Type B pancreatic cell (in vitro differentiated cells): ENCODE measurements around the gene ALDH1A2. TPM values are rescaled to one million over a fixed set of nuclear protein-coding genes. Genes with fewer than 3 reads are reported as not detected.

Source experiments
- DNase-seq: peaks from one replicate; pipeline ENCODE4 v3.0.0; 2021; ENCODE audit warnings: mixed read lengths; ENCODE audit not compliant: unreplicated experiment; ENCODE audit errors: extremely low spot score
- H3K27ac Mint-ChIP-seq: 2 replicates; pipeline ENCODE4 v1.8.0; 2021; ENCODE audit warnings: mild to moderate bottlenecking, mixed read lengths
- H3K27me3 Mint-ChIP-seq: 2 replicates; pipeline ENCODE4 v1.8.0; 2021; ENCODE audit warnings: mixed read lengths
- H3K36me3 Mint-ChIP-seq: 2 replicates; pipeline ENCODE4 v1.8.0; 2021; ENCODE audit warnings: mixed read lengths
- H3K4me1 Mint-ChIP-seq: one replicate; pipeline ENCODE4 v1.8.0; 2021; ENCODE audit warnings: mixed read lengths; ENCODE audit not compliant: unreplicated experiment
- H3K4me3 Mint-ChIP-seq: 2 replicates; pipeline ENCODE4 v1.8.0; 2021; ENCODE audit warnings: mild to moderate bottlenecking, mixed read lengths
- H3K9me3 Mint-ChIP-seq: 2 replicates; pipeline ENCODE4 v1.8.0; 2021; ENCODE audit warnings: mixed read lengths
- CTCF ChIP-seq: fragments of 200-600 bp; sonication (generic); conservative IDR thresholded peaks from 2 replicates; pipeline ENCODE4 v1.5.0; 2021; ENCODE audit warnings: antibody characterized with exemption, mild to moderate bottlenecking
- total RNA-seq: library from RNA; stranded (reverse); gene quantifications from 2 replicates; pipeline ENCODE4 v1.2.1, GENCODE V29; 2021; ENCODE audit warnings: low replicate concordance

Gene ALDH1A2
- total RNA-seq, 1 donor from 2014 or later, result 38.3 TPM

DNA sequence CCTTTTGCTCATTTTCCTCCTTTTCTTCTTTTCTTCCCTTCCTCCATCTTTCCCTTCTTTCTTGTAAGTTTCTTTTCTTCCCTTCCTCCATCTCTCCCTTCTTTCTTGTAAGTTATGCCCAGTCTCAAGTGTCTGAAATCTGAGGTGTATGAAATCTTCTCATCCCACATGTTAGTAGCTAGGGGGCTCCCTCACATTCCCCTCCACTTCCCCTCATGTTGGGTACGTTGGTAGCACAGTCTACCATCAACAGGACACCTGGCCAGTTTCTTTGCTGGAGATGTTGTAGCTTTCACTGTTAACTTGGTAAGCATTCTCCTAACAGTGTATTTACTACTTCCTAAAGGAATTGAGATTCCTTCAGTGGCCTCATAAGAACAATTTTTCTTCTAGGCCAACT, 133.9 kb downstream of the ALDH1A2 start:
- DNase-seq, result no peak
- no peaks in the 10 kb centered on the region for H3K4me1 Mint-ChIP-seq
- peaks cover 20% of the 10 kb centered on the region for H3K27me3 Mint-ChIP-seq
- no peak overlapping the region for H3K27ac Mint-ChIP-seq
- H3K4me3 Mint-ChIP-seq, result no peak overlapping the region
- H3K9me3 Mint-ChIP-seq, result no peaks in the 10 kb centered on the region
- TF ChIP-seq CTCF, result no peak
- no peaks in the 10 kb centered on the region for H3K36me3 Mint-ChIP-seq

DNA sequence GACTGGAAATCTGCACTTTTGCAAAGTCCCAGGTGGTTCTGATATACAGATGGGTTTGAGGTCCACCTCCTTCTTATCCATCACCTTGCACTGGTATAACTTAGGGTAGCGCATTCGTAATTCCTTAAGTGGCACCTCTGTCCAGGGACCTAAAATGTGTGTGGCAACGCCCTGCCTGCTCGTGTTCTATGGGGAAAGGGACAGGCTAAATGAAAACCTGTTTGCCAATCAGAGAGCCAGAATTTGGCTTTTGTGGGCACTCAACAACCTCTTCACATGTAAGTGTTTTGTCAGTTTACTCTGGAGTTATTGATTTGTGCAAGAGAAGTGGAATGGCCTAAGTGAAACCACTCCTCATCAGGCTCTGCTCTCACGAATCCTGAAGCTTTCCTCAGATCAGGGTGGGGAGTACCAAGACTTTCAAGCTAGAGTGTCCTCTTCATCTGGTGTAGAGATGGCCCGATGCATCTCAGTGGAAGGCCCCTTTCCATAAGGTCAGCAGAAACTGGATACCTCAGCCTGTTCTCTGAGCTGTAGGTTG, 138.3 kb downstream of the ALDH1A2 start:
- H3K27me3 Mint-ChIP-seq, result peaks cover 22% of the 10 kb centered on the region
- no peak overlapping the region for H3K4me3 Mint-ChIP-seq
- no peaks in the 10 kb centered on the region for H3K36me3 Mint-ChIP-seq
- no peak overlapping the region for H3K27ac Mint-ChIP-seq
- no peaks in the 10 kb centered on the region for H3K9me3 Mint-ChIP-seq
- peaks cover 13% of the 10 kb centered on the region for H3K4me1 Mint-ChIP-seq
- no peak for TF ChIP-seq CTCF
- DNase-seq, result no peak

GRCh38 chr15:57925650-57926049, 139.9 kb downstream of the ALDH1A2 start:
- no peak for DNase-seq
- H3K27ac Mint-ChIP-seq, result no peak overlapping the region
- no peak for TF ChIP-seq CTCF
- H3K4me3 Mint-ChIP-seq, result no peak overlapping the region
- H3K36me3 Mint-ChIP-seq, result no peaks in the 10 kb centered on the region
- H3K4me1 Mint-ChIP-seq, result peaks cover 13% of the 10 kb centered on the region
- peaks cover 12% of the 10 kb centered on the region for H3K27me3 Mint-ChIP-seq
- no peaks in the 10 kb centered on the region for H3K9me3 Mint-ChIP-seq

DNA sequence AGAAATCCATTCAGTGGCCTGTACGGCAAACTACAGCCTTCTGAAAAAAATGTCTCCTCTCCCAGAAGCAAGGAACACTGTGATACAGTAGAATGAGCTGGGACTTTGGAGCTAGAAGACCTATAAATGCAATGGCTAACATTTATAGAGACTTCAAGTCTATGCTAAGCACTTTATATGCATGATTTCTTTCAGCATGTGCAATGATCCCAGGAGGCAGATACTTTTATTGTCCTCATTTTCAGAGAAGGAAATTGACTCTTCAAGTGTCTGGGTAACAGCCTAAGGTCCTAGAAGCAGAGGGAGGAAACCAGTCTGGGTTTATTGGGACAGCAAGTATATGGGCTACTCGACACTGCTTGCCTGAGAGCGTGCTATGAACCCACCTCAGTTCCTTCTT, 140.9 kb downstream of the ALDH1A2 start:
- Mint-ChIP-seq H3K4me1 (peaks cover 14% of the 10 kb centered on the region), H3K4me3 (no peak overlapping the region), H3K27me3 (peaks cover 13% of the 10 kb centered on the region), H3K27ac (no peak overlapping the region), H3K9me3 (no peaks in the 10 kb centered on the region), H3K36me3 (no peaks in the 10 kb centered on the region)
- no peak for TF ChIP-seq CTCF
- no peak for DNase-seq

- no peak overlapping the region for H3K4me3 Mint-ChIP-seq
Measured at GRCh38 chr15:57923750-57924149, 141.8 kb downstream of the ALDH1A2 start.

More at GRCh38 chr15:57923750-57924149, 141.8 kb downstream of the ALDH1A2 start:
- Mint-ChIP-seq H3K27me3 (peaks cover 19% of the 10 kb centered on the region), H3K4me1 (peaks cover 17% of the 10 kb centered on the region), H3K36me3 (no peaks in the 10 kb centered on the region), H3K9me3 (no peaks in the 10 kb centered on the region), H3K27ac (no peak overlapping the region)
- no peak for TF ChIP-seq CTCF
- DNase-seq, result no peak
